ENCODE data around the gene GIMAP4. TPM values are rescaled to one million over a fixed set of nuclear protein-coding genes. Genes with fewer than 3 reads are reported as not detected.

Gene GIMAP4
- total RNA-seq, 1 donor from 2014 or later = not detected

- H3K4me3 Mint-ChIP-seq (ENCODE audit: unreplicated experiment) = no peak overlapping the region
- H3K36me3 Mint-ChIP-seq (ENCODE audit: low read depth, unreplicated experiment) = no peaks in the 10 kb centered on the region
- H3K27ac Mint-ChIP-seq (ENCODE audit: unreplicated experiment) = no peak overlapping the region
- DNase-seq (ENCODE audit: low read depth) = no peak
- H3K27me3 Mint-ChIP-seq (ENCODE audit: low read depth, unreplicated experiment) = peaks cover 10% of the 10 kb centered on the region
- no peaks in the 10 kb centered on the region for H3K4me1 ChIP-seq (ENCODE audit: insufficient read depth, low read length)
- H3K9ac ChIP-seq (ENCODE audit: low read length) = no peak overlapping the region
- TF ChIP-seq CTCF (IDR thresholded peaks at IDR 0.05; ENCODE audit: insufficient read depth, low read depth, low read length) (no peak), EZH2 (IDR thresholded peaks at IDR 0.05; ENCODE audit: insufficient read depth, low read length) (no peak)
- no peaks in the 10 kb centered on the region for H3K9me3 ChIP-seq (ENCODE audit: insufficient read depth, low read depth, low read length)
- FAIRE-seq = no peak
- H3K27ac ChIP-seq (ENCODE audit: low read depth, low read length) = no peak overlapping the region
- H3K4me3 ChIP-seq (ENCODE audit: insufficient read depth, low read depth, low read length) = no peak overlapping the region
- no peaks in the 10 kb centered on the region for H3K27me3 ChIP-seq (ENCODE audit: insufficient read depth, low read length)
- no peaks in the 10 kb centered on the region for H3K79me2 ChIP-seq (ENCODE audit: insufficient read depth, low read length)
- H3K4me1 Mint-ChIP-seq (ENCODE audit: low read depth, unreplicated experiment) = no peaks in the 10 kb centered on the region
- H3K4me2 ChIP-seq (ENCODE audit: low read length) = no peak overlapping the region
- H2AFZ ChIP-seq (ENCODE audit: low read depth, low read length) = no peak overlapping the region
- no peaks in the 10 kb centered on the region for H3K9me3 Mint-ChIP-seq (ENCODE audit: unreplicated experiment)
- no peaks in the 10 kb centered on the region for H3K36me3 ChIP-seq (ENCODE audit: insufficient read depth, low read length)
- H4K20me1 ChIP-seq (ENCODE audit: insufficient read depth, low read length) = no peaks in the 10 kb centered on the region
Measured at GRCh38 chr7:150621376-150621775, 54.2 kb downstream of the GIMAP4 start.

Other genes starting within 250 kb of the GIMAP4 start
- gene LRRC61, start 244.0 kb upstream of the GIMAP4 start, total RNA-seq = 0.24 and 0.45 TPM in 2 replicates
- 0.25 TPM in 1 of 2 replicates, not detected in the other for gene ACTR3C, start 243.8 kb upstream of the GIMAP4 start, total RNA-seq
- 19.4 and 21.7 TPM in 2 replicates for gene RARRES2, start 225.8 kb upstream of the GIMAP4 start, total RNA-seq
- gene REPIN1, start 198.6 kb upstream of the GIMAP4 start, total RNA-seq = 80.1 and 95.3 TPM in 2 replicates
- gene ZNF775, start 188.1 kb upstream of the GIMAP4 start, total RNA-seq = 6.4 and 6.5 TPM in 2 replicates
- not detected in 2 replicates for gene GIMAP8, start 116.8 kb upstream of the GIMAP4 start, total RNA-seq
- not detected in 2 replicates for gene GIMAP7, start 52.5 kb upstream of the GIMAP4 start, total RNA-seq
- gene GIMAP6, start 65.0 kb downstream of the GIMAP4 start, total RNA-seq = not detected in 2 replicates
- gene GIMAP2, start 118.3 kb downstream of the GIMAP4 start, total RNA-seq = not detected in 2 replicates
- gene GIMAP1, start 149.2 kb downstream of the GIMAP4 start, total RNA-seq = not detected in 2 replicates
- 0.14 TPM in 1 of 2 replicates, not detected in the other for gene GIMAP5, start 170.0 kb downstream of the GIMAP4 start, total RNA-seq
- 0.26 and 0.32 TPM in 2 replicates for gene TMEM176B, start 233.0 kb downstream of the GIMAP4 start, total RNA-seq
- 0.31 TPM in 1 of 2 replicates, not detected in the other for gene TMEM176A, start 233.4 kb downstream of the GIMAP4 start, total RNA-seq